VCaP (cell line): ENCODE data around the gene MS4A8.
"Not testable (repeated sequence)": the region's sequence is repeated elsewhere in the genome, so short reads cannot be mapped to it uniquely, and the experiment has no call there.

Experiments used
- H3K27ac ChIP-seq: fragments of 450-650 bp; 2 replicates; pipeline ENCODE4 v1.5.1; 2017
- CTCF ChIP-seq: fragments of 450-650 bp; conservative IDR thresholded peaks from 2 replicates; pipeline ENCODE4 v1.5.1; 2017; ENCODE audit warnings: mild to moderate bottlenecking, moderate library complexity

The MS4A8 gene

GRCh38 chr11:60710482-60710881 is 11.1 kb downstream of the MS4A8 start:
- peak; percentile 62 for TF ChIP-seq CTCF
- H3K27ac ChIP-seq: no peak overlapping the region

- no peak for TF ChIP-seq CTCF
Observed at GRCh38 chr11:60711276-60711675, 11.9 kb downstream of the MS4A8 start.

GRCh38 chr11:60713423-60713822 is 14.0 kb downstream of the MS4A8 start:
- H3K27ac ChIP-seq: not testable (repeated sequence)

More at GRCh38 chr11:60711276-60711675, 11.9 kb downstream of the MS4A8 start:
- H3K27ac ChIP-seq: no peak overlapping the region

- no peak overlapping the region for H3K27ac ChIP-seq
- no peak for TF ChIP-seq CTCF
Observed at GRCh38 chr11:60717956-60718355, 18.5 kb downstream of the MS4A8 start.

- H3K27ac ChIP-seq: no peak overlapping the region
- no peak for TF ChIP-seq CTCF
Observed at GRCh38 chr11:60718524-60719316, 19.3 kb downstream of the MS4A8 start.

GRCh38 chr11:60719391-60719790 is 20.0 kb downstream of the MS4A8 start:
- no peak overlapping the region for H3K27ac ChIP-seq
- no peak for TF ChIP-seq CTCF

- TF ChIP-seq CTCF: no peak
- H3K27ac ChIP-seq: no peak overlapping the region
Observed at GRCh38 chr11:60720460-60720859, 21.0 kb downstream of the MS4A8 start.

GRCh38 chr11:60724420-60724819 is 25.0 kb downstream of the MS4A8 start, which contains the start of gene MS4A18:
Gene MS4A18, plus strand, starts transcription at chr11:60724720.
- TF ChIP-seq CTCF: no peak
- H3K27ac ChIP-seq: no peak within 1 kb of the TSS
